ENCODE measurements around the gene HSDL1. TPM values are rescaled to one million over a fixed set of nuclear protein-coding genes. Genes with fewer than 3 reads are reported as not detected.

Gene HSDL1
- total RNA-seq, 1 donor from 2014 or later: 25.5 TPM

- Mint-ChIP-seq H3K27me3 (ENCODE audit: low read depth) (no peaks in the 10 kb centered on the region), H3K9me3 (ENCODE audit: low read depth) (peaks cover 5% of the 10 kb centered on the region), H3K4me1 (ENCODE audit: low read depth) (peaks cover 11% of the 10 kb centered on the region), H3K4me3 (ENCODE audit: unreplicated experiment) (no peak overlapping the region), H3K27ac (ENCODE audit: unreplicated experiment) (no peak overlapping the region), H3K36me3 (ENCODE audit: low read depth) (peaks cover 19% of the 10 kb centered on the region)
- TF ChIP-seq CTCF (IDR thresholded peaks at IDR 0.05): no peak
- no peak for DNase-seq (ENCODE audit: low spot score)
These were observed 69.6 kb downstream of the HSDL1 start for GRCh38 chr16:84075376-84075775.

- H3K4me1 Mint-ChIP-seq (ENCODE audit: low read depth): peaks cover 8% of the 10 kb centered on the region
- no peak for DNase-seq (ENCODE audit: low spot score)
- no peaks in the 10 kb centered on the region for H3K27me3 Mint-ChIP-seq (ENCODE audit: low read depth)
- H3K9me3 Mint-ChIP-seq (ENCODE audit: low read depth): peaks cover 5% of the 10 kb centered on the region
- no peak for TF ChIP-seq CTCF (IDR thresholded peaks at IDR 0.05)
- no peak overlapping the region for H3K27ac Mint-ChIP-seq (ENCODE audit: unreplicated experiment)
- H3K36me3 Mint-ChIP-seq (ENCODE audit: low read depth): peaks cover 19% of the 10 kb centered on the region
- no peak overlapping the region for H3K4me3 Mint-ChIP-seq (ENCODE audit: unreplicated experiment)
These were observed 70.3 kb downstream of the HSDL1 start for GRCh38 chr16:84074721-84075120.

Other genes with a start within 250 kb of the HSDL1 start
- gene MLYCD, start 246.1 kb downstream of the HSDL1 start, total RNA-seq: 2.9 to 4.4 TPM (median 3.1 TPM) in 3 replicates
- gene OSGIN1, start 191.9 kb downstream of the HSDL1 start, total RNA-seq: 1.3 to 2.8 TPM (median 2.5 TPM) in 3 replicates
- gene NECAB2, start 176.9 kb downstream of the HSDL1 start, total RNA-seq: 0.40 to 0.72 TPM (median 0.58 TPM) in 3 replicates
- gene SLC38A8, start 102.4 kb downstream of the HSDL1 start, total RNA-seq: not detected in 3 replicates
- gene MBTPS1, start 28.2 kb downstream of the HSDL1 start, total RNA-seq: 83.7 to 105 TPM (median 88.7 TPM) in 3 replicates
- gene DNAAF1, start 131 bp upstream of the HSDL1 start, total RNA-seq: not detected in 3 replicates
- 22.2 to 33.9 TPM (median 26.9 TPM) in 3 replicates for gene TAF1C, start 41.9 kb upstream of the HSDL1 start, total RNA-seq
- not detected in 3 replicates for gene ADAD2, start 46.0 kb upstream of the HSDL1 start, total RNA-seq
- not detected in 3 replicates for gene KCNG4, start 94.8 kb upstream of the HSDL1 start, total RNA-seq
- gene WFDC1, start 149.7 kb upstream of the HSDL1 start, total RNA-seq: 3.5 to 5.7 TPM (median 5.6 TPM) in 3 replicates
- not detected in 3 replicates for gene ATP2C2, start 223.4 kb upstream of the HSDL1 start, total RNA-seq

All from chondrocyte (in vitro differentiated cells).